SK-N-SH (cell line): ENCODE results near the gene MPIG6B.
A peak's percentile ranks its signal among the peaks of the same experiment; 100 is the strongest.

Source experiments
- CTCF ChIP-seq: fragments of 200-600 bp; sonication (generic); IDR thresholded peaks from 2 replicates; pipeline ENCODE4 v1.6.1; 2017; ENCODE audit warnings: antibody characterized with exemption, mild to moderate bottlenecking, moderate library complexity
- EP300 ChIP-seq, 2 experiments: IDR thresholded peaks; 2 replicates each; pipeline versions ENCODE4 v1.4.0 to v1.6.1; 2012; ENCODE audit warnings: borderline replicate concordance in 1 of 2, low read depth in 1 of 2, low read length in 1 of 2
- EZH2phosphoT487 ChIP-seq: fragments of 200-600 bp; sonication (generic); IDR thresholded peaks from 2 replicates; pipeline ENCODE4 v1.6.1; 2017; ENCODE audit warnings: low read depth, mixed run types, mild to moderate bottlenecking, antibody characterized with exemption, moderate library complexity, borderline replicate concordance
- FOXM1 ChIP-seq: IDR thresholded peaks from 2 replicates; pipeline ENCODE4 v1.4.0; 2012; ENCODE audit warnings: low read depth, mild to moderate bottlenecking
- GABPA ChIP-seq: IDR thresholded peaks from 2 replicates; pipeline ENCODE4 v1.4.0; 2012; ENCODE audit warnings: low read depth, mild to moderate bottlenecking
- POLR2AphosphoS5 ChIP-seq: IDR thresholded peaks from 2 replicates; pipeline ENCODE4 v1.6.1; 2012; ENCODE audit warnings: low read depth, low read length
- RAD21 ChIP-seq: IDR thresholded peaks from 2 replicates; pipeline ENCODE4 v1.6.1; 2012; ENCODE audit warnings: mild to moderate bottlenecking, low read length
- RCOR1 ChIP-seq: fragments of 150-350 bp; IDR thresholded peaks from 2 replicates; pipeline ENCODE4 v1.6.1; 2017; ENCODE audit warnings: antibody characterized with exemption, low read length
- RXRA ChIP-seq: IDR thresholded peaks from 2 replicates; pipeline ENCODE4 v1.4.0; 2012; ENCODE audit warnings: low read depth, mild to moderate bottlenecking, borderline replicate concordance
- SIN3A ChIP-seq: IDR thresholded peaks from 2 replicates; pipeline ENCODE4 v1.6.1; 2012; ENCODE audit warnings: low read depth, mild to moderate bottlenecking, low read length, moderate library complexity, borderline replicate concordance
- USF2 ChIP-seq: fragments of 150-350 bp; IDR thresholded peaks from 2 replicates; pipeline ENCODE4 v1.6.1; 2017; ENCODE audit warnings: antibody characterized with exemption, low read length, low read depth, borderline replicate concordance
- ZBTB33 ChIP-seq: IDR thresholded peaks from 2 replicates; pipeline ENCODE4 v1.4.0; 2012; ENCODE audit warnings: low read depth, borderline replicate concordance

- no peak for TF ChIP-seq EZH2phosphoT487
- TF ChIP-seq POLR2AphosphoS5, result no peak
- peak; percentile 61 for TF ChIP-seq CTCF
- TF ChIP-seq RXRA, result no peak
- no peak for TF ChIP-seq SIN3A
- TF ChIP-seq RCOR1, result no peak
- no peak for TF ChIP-seq FOXM1
- no peak for TF ChIP-seq EP300 (IDR thresholded peaks at IDR 0.05; ENCODE audit: borderline replicate concordance in 1 of 2, low read depth in 1 of 2, low read length in 1 of 2)
- no peak for TF ChIP-seq RAD21
- no peak for TF ChIP-seq ZBTB33
- TF ChIP-seq GABPA, result no peak
- no peak for TF ChIP-seq USF2
Observed at GRCh38 chr6:31689249-31690110, 33.7 kb upstream of the MPIG6B start.
